ENCODE results near the gene TPRN.
"Not testable (repeated sequence)": the region's sequence is repeated elsewhere in the genome, so short reads cannot be mapped to it uniquely, and the experiment has no call there.

TPRN gene, protein sequence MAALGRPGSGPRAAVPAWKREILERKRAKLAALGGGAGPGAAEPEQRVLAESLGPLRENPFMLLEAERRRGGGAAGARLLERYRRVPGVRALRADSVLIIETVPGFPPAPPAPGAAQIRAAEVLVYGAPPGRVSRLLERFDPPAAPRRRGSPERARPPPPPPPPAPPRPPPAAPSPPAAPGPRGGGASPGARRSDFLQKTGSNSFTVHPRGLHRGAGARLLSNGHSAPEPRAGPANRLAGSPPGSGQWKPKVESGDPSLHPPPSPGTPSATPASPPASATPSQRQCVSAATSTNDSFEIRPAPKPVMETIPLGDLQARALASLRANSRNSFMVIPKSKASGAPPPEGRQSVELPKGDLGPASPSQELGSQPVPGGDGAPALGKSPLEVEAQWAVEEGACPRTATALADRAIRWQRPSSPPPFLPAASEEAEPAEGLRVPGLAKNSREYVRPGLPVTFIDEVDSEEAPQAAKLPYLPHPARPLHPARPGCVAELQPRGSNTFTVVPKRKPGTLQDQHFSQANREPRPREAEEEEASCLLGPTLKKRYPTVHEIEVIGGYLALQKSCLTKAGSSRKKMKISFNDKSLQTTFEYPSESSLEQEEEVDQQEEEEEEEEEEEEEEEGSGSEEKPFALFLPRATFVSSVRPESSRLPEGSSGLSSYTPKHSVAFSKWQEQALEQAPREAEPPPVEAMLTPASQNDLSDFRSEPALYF

GRCh38 chr9:137200311-137201204 is at the start of gene TPRN:
TSS of gene TPRN (minus strand) at chr9:137200741. CDS start at chr9:137200711, 30 bp downstream.
- DNase-seq = peak; percentile 98

GRCh38 chr9:137247916-137248175 is 47.3 kb upstream of the TPRN start:
- no peak for DNase-seq

GRCh38 chr9:137247135-137247915 is 46.8 kb upstream of the TPRN start:
- DNase-seq = no peak

- DNase-seq = no peak
Observed at GRCh38 chr9:137245450-137246421, 45.2 kb upstream of the TPRN start.

GRCh38 chr9:137244486-137245449 is 44.2 kb upstream of the TPRN start:
- no peak for DNase-seq

GRCh38 chr9:137243626-137244485 is 43.3 kb upstream of the TPRN start:
- no peak for DNase-seq

DNA sequence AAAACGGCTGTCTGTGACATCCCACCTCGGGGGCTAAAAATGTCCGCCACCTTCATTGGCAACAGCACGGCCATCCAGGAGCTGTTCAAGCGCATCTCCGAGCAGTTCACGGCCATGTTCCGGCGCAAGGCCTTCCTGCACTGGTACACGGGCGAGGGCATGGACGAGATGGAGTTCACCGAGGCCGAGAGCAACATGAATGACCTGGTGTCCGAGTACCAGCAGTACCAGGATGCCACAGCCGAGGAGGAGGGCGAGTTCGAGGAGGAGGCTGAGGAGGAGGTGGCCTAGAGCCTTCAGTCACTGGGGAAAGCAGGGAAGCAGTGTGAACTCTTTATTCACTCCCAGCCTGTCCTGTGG is 42.7 kb upstream of the TPRN start:
- not testable (repeated sequence) for DNase-seq

- DNase-seq = no peak
Observed at GRCh38 chr9:137242269-137243203, 42.0 kb upstream of the TPRN start.

DNA sequence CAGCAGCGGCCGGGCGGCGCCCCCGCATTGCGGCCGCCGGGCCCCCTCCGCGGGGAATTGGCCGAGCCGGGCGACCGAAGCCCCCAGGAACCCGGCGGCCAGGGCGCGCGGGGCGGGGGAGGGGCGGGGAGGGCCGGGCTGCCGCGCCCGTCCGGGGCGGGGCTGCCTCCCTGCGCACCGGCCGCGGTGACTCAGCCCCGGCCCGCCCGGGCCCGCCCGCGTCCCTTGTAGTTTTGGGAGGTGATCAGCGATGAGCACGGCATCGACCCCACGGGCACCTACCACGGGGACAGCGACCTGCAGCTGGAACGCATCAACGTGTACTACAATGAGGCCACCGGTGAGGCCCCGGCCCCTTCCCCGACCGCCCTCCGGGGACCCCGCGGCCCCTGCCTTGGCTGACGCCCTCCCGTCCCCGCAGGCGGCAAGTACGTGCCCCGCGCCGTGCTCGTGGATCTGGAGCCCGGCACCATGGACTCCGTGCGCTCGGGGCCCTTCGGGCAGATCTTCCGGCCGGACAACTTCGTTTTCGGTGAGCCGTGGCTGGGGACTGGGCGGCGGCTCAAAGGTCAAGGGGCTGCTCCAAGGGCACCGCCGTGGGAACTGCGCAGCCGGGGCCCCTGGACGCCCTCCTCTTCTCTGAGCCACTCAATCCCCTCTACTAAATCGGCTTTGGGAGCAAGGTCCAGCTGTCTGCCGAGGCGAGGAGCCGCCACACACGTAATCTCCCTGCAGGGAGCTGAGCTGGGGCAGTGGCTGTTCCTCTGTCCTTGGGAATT is 41.1 kb upstream of the TPRN start:
- DNase-seq = peak; percentile 74

- DNase-seq = peak; percentile 93
Observed at GRCh38 chr9:137240841-137241489, 40.4 kb upstream of the TPRN start, which contains the start of gene TUBB4B. TSS of gene TUBB4B (plus strand) at chr9:137241287. CDS start at chr9:137241361, 74 bp downstream.

DNA sequence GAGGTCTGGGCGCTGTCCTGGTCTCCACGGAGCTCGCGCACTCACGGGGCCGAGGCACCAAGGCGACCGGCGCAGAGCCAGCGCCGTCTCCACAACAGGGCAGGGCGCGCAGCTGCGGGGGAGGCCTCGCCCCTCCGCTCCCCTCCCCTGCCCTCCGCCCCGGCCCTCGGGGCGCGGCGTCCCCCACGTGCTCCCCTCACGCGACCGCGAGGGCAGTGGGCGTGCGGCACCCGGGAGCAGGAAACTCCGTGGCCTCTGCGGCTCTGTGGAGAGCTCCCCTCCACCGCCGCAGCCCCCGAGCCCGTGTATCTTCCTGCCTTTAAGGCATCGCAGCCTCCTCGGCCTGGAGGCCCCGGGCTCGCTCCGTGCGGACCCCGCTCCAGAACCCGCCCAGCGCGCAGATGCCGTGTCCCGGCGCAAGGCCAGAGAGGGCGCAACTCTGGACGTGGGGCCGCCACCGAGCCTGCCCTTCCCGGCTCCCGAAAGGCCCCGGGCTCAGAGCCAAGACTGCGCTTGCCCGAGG is 39.8 kb upstream of the TPRN start:
- DNase-seq = peak; percentile 70

DNA sequence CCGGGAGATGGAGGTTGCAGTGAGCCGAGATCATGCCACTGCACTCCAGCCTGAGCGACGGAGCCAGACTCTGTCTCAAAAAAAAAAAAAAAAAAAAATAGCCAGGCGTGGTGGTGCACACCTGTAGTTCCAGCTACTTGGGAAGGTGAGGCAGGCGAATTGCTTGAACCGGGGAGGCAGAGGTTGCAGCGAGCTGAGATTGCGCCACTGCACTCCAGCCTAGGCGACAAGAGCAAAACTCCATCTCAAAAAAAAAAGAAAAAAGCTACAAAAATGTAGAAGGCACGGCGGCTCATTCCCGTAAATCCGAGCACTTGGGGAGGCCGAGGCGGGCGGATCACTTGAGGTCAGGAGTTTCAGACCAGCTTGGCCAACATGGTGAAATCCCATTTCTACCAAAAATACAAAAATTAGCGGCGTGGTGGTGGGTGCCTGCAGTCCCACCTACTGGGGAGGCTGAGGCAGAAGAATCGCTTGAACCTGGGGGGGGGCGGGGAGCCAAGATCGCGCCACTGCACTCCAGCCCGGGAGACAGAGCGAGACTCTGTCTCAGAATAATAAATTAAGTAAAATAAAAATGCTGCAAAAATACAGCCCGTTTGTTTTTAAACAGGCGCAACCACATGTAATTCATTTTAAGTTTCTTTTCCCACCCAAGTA is 39.1 kb upstream of the TPRN start:
- DNase-seq = not testable (repeated sequence)

- no peak for DNase-seq
Observed at GRCh38 chr9:137237759-137238726, 37.5 kb upstream of the TPRN start.

DNA sequence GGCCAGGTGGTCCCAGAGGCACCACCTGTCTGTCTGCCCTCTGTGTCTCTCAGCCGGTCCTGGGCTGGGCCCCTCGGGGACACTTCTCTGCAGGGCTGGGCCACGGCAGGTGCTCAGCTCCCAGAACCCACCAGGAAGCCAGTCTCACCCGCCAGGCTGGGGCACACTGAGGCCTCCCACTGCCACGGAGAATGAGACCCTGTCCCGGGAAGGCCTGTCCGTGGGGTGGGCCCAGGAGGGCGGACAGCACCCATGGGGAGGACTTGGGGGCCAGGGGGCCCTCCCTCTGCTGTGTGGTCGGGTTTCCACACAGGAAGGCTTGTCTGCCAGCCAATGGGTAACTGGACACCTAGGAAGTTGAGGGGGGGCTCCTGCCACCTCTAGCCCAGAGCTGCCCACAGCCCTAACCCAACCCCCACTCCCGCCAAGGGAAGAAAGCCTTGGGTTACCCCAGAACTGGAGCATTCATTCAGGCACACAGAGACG is 36.4 kb upstream of the TPRN start:
- DNase-seq = no peak

Data from stimulated activated CD4-positive, alpha-beta T cell treated with anti-CD3 and anti-CD28 coated beads, Interleukin-4, amount 100 ng/mL, for 1 hour (primary cell).